Skeletal muscle cell (primary cell): ENCODE results near the gene LOXHD1.

ENCODE experiments used
- DNase-seq: peaks from one replicate; pipeline ENCODE4 v3.0.0-alpha.2; 2010; ENCODE audit warnings: low read depth
- H3K4me3 ChIP-seq: 2 replicates; pipeline ENCODE4 v1.5.1; 2011; ENCODE audit warnings: low read depth, mild to moderate bottlenecking, control low read depth, low read length, moderate library complexity

LOXHD1 gene

GRCh38 chr18:46590103-46590502, 66.9 kb downstream of the LOXHD1 start:
- no peak for DNase-seq
- no peak overlapping the region for H3K4me3 ChIP-seq

GRCh38 chr18:46588971-46589660, 67.9 kb downstream of the LOXHD1 start:
- DNase-seq, result no peak
- H3K4me3 ChIP-seq, result no peak overlapping the region

- no peak overlapping the region for H3K4me3 ChIP-seq
- no peak for DNase-seq
These were observed 69.4 kb downstream of the LOXHD1 start for GRCh38 chr18:46587600-46587999.

- no peak for DNase-seq
- H3K4me3 ChIP-seq, result no peak overlapping the region
These were observed 73.3 kb downstream of the LOXHD1 start for GRCh38 chr18:46583711-46584110.

GRCh38 chr18:46581648-46582047, 75.4 kb downstream of the LOXHD1 start:
- no peak overlapping the region for H3K4me3 ChIP-seq
- no peak for DNase-seq

GRCh38 chr18:46578987-46579386, 78.0 kb downstream of the LOXHD1 start:
- no peak overlapping the region for H3K4me3 ChIP-seq
- no peak for DNase-seq

GRCh38 chr18:46577546-46577945, 79.5 kb downstream of the LOXHD1 start:
- H3K4me3 ChIP-seq, result no peak overlapping the region
- DNase-seq, result no peak

GRCh38 chr18:46575851-46576250, 81.2 kb downstream of the LOXHD1 start:
- DNase-seq, result no peak

GRCh38 chr18:46574743-46575115, 82.3 kb downstream of the LOXHD1 start:
- no peak for DNase-seq
- H3K4me3 ChIP-seq, result no peak overlapping the region

More at GRCh38 chr18:46575851-46576250, 81.2 kb downstream of the LOXHD1 start:
- no peak overlapping the region for H3K4me3 ChIP-seq

- DNase-seq, result no peak
- H3K4me3 ChIP-seq, result no peak overlapping the region
These were observed 82.8 kb downstream of the LOXHD1 start for GRCh38 chr18:46574000-46574742.

GRCh38 chr18:46573156-46573555, 83.9 kb downstream of the LOXHD1 start:
- DNase-seq, result no peak
- no peak overlapping the region for H3K4me3 ChIP-seq

GRCh38 chr18:46571756-46572155, 85.3 kb downstream of the LOXHD1 start:
- DNase-seq, result no peak
- H3K4me3 ChIP-seq, result no peak overlapping the region

- H3K4me3 ChIP-seq, result no peak overlapping the region
- DNase-seq, result no peak
These were observed 86.4 kb downstream of the LOXHD1 start for GRCh38 chr18:46570666-46571065.

GRCh38 chr18:46570134-46570533, 86.9 kb downstream of the LOXHD1 start:
- H3K4me3 ChIP-seq, result no peak overlapping the region
- no peak for DNase-seq

- no peak overlapping the region for H3K4me3 ChIP-seq
- no peak for DNase-seq
These were observed 87.8 kb downstream of the LOXHD1 start for GRCh38 chr18:46569211-46569610.

- DNase-seq, result no peak
- no peak overlapping the region for H3K4me3 ChIP-seq
These were observed 89.8 kb downstream of the LOXHD1 start for GRCh38 chr18:46567196-46567595.

- no peak for DNase-seq
- no peak overlapping the region for H3K4me3 ChIP-seq
These were observed 90.9 kb downstream of the LOXHD1 start for GRCh38 chr18:46566111-46566510.

- H3K4me3 ChIP-seq, result no peak overlapping the region
- no peak for DNase-seq
These were observed 91.8 kb downstream of the LOXHD1 start for GRCh38 chr18:46565256-46565655.

- no peak for DNase-seq
- H3K4me3 ChIP-seq, result no peak overlapping the region
These were observed 93.7 kb downstream of the LOXHD1 start for GRCh38 chr18:46563317-46563716.

- no peak for DNase-seq
- no peak overlapping the region for H3K4me3 ChIP-seq
These were observed 94.3 kb downstream of the LOXHD1 start for GRCh38 chr18:46562674-46563192.

- no peak overlapping the region for H3K4me3 ChIP-seq
- no peak for DNase-seq
These were observed 96.4 kb downstream of the LOXHD1 start for GRCh38 chr18:46560671-46561045.
